AG04450 (cell line): Measurements from ENCODE around the gene C3orf18. TPM values are rescaled to one million over a fixed set of nuclear protein-coding genes. Genes with fewer than 3 reads are reported as not detected.

Experiments
- CTCF ChIA-PET: fragments of 300-600, 350-600 bp; formaldehyde crosslinking; extraction: SDS; loops from one replicate; lab custom pipeline; 2022; ENCODE audit warnings: antibody characterized with exemption, inconsistent platforms; lab: Charles Lee
- POLR2A ChIA-PET: fragments of 350-600 bp; formaldehyde crosslinking; extraction: SDS; loops from one replicate; lab custom pipeline; 2021; ENCODE audit warnings: antibody characterized with exemption, inconsistent platforms; lab: Yijun Ruan, JAX
- DNase-seq: peaks from one replicate; pipeline ENCODE4 v3.0.0-alpha.2; 2011; ENCODE audit warnings: low read depth, low spot score
- H3K27ac ChIP-seq: one replicate; pipeline ENCODE4 v1.5.1; 2012; ENCODE audit warnings: low read depth, low read length, control low read depth
- H3K27me3 ChIP-seq: one replicate; pipeline ENCODE4 v1.6.0; 2012; ENCODE audit warnings: low read length; ENCODE audit not compliant: control insufficient read depth, insufficient read depth
- H3K4me3 ChIP-seq: 2 replicates; pipeline ENCODE4 v1.5.1; 2011; ENCODE audit warnings: mild to moderate bottlenecking, low read depth, low read length, control low read depth
- H3K9me3 ChIP-seq: 2 replicates; pipeline ENCODE4 v1.5.1; 2012; ENCODE audit warnings: low read length; ENCODE audit not compliant: control insufficient read depth, insufficient read depth
- polyA plus RNA-seq: library from polyadenylated mRNA; depleted of rRNA; stranded (reverse); fragments of >200 nt; gene quantifications from 2 replicates; pipeline ENCODE4 v1.2.3, GENCODE V29; 2011
- TF ChIP-seq, protein P1 (sequence below): IDR thresholded peaks from 2 replicates; pipeline ENCODE4 v1.5.1; 2011; ENCODE audit warnings: low read depth, low read length, control low read depth, inconsistent platforms

Gene C3orf18
- polyA plus RNA-seq, 1 experiment = 10.0 TPM

- Histone ChIP-seq H3K27me3 (no peaks in the 10 kb centered on the region), H3K4me3 (no peak overlapping the region), H3K9me3 (no peaks in the 10 kb centered on the region), H3K27ac (no peak overlapping the region)
- ChIA-PET CTCF (interaction anchor here (1.5 to 3.3 kb wide), 2 partner anchors 21 to 22 kb away, joined by 3 to 35 read pairs; partner anchors contain the start of gene MAPKAPK3), POLR2A (interaction anchor here (0.6 to 3.4 kb wide), 3 partner anchors 9 to 702 kb away, joined by 5 to 21 read pairs (median 6); no protein-coding TSS in a partner anchor)
- DNase-seq = no peak
- TF ChIP-seq, protein P1, sequence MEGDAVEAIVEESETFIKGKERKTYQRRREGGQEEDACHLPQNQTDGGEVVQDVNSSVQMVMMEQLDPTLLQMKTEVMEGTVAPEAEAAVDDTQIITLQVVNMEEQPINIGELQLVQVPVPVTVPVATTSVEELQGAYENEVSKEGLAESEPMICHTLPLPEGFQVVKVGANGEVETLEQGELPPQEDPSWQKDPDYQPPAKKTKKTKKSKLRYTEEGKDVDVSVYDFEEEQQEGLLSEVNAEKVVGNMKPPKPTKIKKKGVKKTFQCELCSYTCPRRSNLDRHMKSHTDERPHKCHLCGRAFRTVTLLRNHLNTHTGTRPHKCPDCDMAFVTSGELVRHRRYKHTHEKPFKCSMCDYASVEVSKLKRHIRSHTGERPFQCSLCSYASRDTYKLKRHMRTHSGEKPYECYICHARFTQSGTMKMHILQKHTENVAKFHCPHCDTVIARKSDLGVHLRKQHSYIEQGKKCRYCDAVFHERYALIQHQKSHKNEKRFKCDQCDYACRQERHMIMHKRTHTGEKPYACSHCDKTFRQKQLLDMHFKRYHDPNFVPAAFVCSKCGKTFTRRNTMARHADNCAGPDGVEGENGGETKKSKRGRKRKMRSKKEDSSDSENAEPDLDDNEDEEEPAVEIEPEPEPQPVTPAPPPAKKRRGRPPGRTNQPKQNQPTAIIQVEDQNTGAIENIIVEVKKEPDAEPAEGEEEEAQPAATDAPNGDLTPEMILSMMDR = no peak
Observed at GRCh38 chr3:50592568-50592967, 25.0 kb upstream of the C3orf18 start.

DNA sequence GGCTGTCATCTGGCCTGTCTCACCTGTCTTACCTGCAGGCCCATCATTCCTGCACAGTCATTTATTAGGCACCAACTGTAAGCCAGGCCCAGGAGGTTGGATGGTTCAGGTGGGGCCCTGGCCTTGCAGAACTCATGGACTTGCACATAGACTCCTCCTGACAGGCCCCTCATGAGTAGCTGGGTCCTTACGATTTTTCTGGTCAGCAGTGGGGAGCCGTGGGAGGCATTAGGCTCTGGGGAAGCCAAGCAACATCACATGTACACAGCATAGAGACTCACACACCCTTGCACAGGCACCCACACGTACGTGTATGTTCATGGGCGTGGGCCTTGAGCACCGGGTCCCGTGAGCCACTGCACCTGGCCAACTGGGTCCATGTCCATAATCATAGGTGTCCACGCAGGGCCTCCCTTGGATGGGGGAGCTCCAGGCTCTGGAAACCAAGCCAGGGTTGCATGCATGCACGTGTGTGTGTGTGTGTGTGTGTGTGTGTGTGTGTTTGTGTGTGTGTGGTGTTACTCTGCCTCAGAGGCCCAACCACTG lies 23.7 kb upstream of the C3orf18 start:
- CTCF ChIA-PET = interaction anchor here (1.5 to 3.3 kb wide), 2 partner anchors 19 to 23 kb away, joined by 3 to 35 read pairs; partner anchors contain the start of gene MAPKAPK3
- no peak overlapping the region for H3K4me3 ChIP-seq
- POLR2A ChIA-PET = interaction anchor here (0.6 to 3.4 kb wide), 2 partner anchors 10 to 511 kb away, joined by 5 to 21 read pairs; no protein-coding TSS in a partner anchor
- H3K27me3 ChIP-seq = no peaks in the 10 kb centered on the region
- TF ChIP-seq, protein P1 = no peak
- H3K9me3 ChIP-seq = no peaks in the 10 kb centered on the region
- DNase-seq = no peak
- H3K27ac ChIP-seq = no peak overlapping the region

GRCh38 chr3:50588759-50589433 lies 21.3 kb upstream of the C3orf18 start:
- ChIA-PET CTCF (interaction anchor here (1.1 to 1.9 kb wide), 5 partner anchors 17 to 46 kb away, joined by 4 to 13 read pairs (median 4); partner anchors contain the start of gene CISH), POLR2A (interaction anchor here (0.8 to 1.6 kb wide), 2 partner anchors 13 to 23 kb away, joined by 3 to 12 read pairs; partner anchors contain the start of gene CISH)
- no peak for DNase-seq
- TF ChIP-seq, protein P1 = no peak
- Histone ChIP-seq H3K4me3 (no peak overlapping the region), H3K27me3 (no peaks in the 10 kb centered on the region), H3K9me3 (no peaks in the 10 kb centered on the region), H3K27ac (no peak overlapping the region)

DNA sequence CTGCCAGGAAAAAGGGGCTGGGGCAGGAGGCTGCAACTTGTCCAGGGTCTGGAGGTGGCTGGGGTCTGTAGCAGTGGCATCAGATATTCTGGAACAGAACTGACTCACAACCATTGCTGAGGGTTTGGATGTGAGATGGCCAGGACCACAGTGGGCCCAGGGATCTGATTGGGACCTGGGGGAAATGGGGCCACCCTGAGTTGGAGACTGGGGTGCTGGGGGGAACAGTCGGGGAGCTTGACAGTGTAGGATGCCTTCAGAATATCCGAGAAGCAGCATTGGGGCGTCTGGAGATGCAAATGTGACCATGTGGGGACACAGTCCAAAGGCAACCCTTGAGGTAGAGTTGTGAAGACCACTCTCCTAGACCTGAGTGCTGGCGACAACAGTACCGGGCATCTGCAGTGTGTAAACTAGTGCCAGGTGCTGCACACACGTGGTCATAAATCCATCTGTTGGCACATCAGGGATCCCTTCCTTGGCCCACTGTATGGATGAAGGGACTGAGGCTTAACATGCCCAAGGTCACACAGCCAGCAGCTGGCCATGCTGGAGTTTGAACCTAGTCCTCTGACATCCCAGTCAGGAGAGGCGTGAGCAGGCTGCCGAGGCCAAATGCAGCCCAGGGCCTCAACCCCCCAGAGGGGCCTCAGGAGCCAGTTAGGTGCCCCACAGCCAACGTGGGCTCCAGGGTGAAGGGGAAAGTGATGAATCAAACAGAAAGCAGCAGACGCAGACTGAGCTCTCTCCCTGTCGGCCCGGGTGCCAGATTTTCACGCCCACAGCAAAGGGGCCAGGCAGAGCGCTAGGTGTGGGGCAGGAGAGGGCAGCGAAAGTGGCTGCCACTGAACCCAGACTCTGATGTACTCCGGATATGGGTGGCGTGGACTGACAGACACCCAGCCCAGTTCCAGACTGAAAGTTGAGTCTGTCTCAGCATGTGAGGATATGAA lies 20.5 kb upstream of the C3orf18 start:
- TF ChIP-seq, protein P1 = no peak
- Histone ChIP-seq H3K27me3 (no peaks in the 10 kb centered on the region), H3K9me3 (no peaks in the 10 kb centered on the region), H3K27ac (no peak overlapping the region), H3K4me3 (no peak overlapping the region)
- POLR2A ChIA-PET = interaction anchor here (1.3 to 1.6 kb wide), 2 partner anchors 10 to 14 kb away, joined by 4 to 12 read pairs; no protein-coding TSS in a partner anchor
- CTCF ChIA-PET = interaction anchor here (1.1 to 2.8 kb wide), 3 partner anchors 16 to 45 kb away, joined by 4 to 13 read pairs (median 12); no protein-coding TSS in a partner anchor
- no peak for DNase-seq
